Stimulated activated CD8-positive, alpha-beta memory T cell treated with anti-CD3 and anti-CD28 coated beads, Interleukin-15, amount 100 ng/mL, for 24 hours (primary cell): ENCODE results near the gene MAPK14.

Experiments
- DNase-seq: peaks from one replicate; pipeline ENCODE4 v3.0.0-alpha.2; 2020; ENCODE audit warnings: low read depth

MAPK14 gene

GRCh38 chr6:36102853-36103252 is 75.2 kb downstream of the MAPK14 start:
- DNase-seq = no peak

- no peak for DNase-seq
Measured at GRCh38 chr6:36104836-36105235, 77.2 kb downstream of the MAPK14 start.

- no peak for DNase-seq
Measured at GRCh38 chr6:36109092-36109491, 81.5 kb downstream of the MAPK14 start.

GRCh38 chr6:36110050-36110449 is 82.4 kb downstream of the MAPK14 start:
- no peak for DNase-seq

- DNase-seq = no peak
Measured at GRCh38 chr6:36110863-36111262, 83.3 kb downstream of the MAPK14 start.

GRCh38 chr6:36111526-36111925 is 83.9 kb downstream of the MAPK14 start:
- no peak for DNase-seq

GRCh38 chr6:36113049-36113448 is 85.4 kb downstream of the MAPK14 start:
- no peak for DNase-seq

- DNase-seq = no peak
Measured at GRCh38 chr6:36113703-36114102, 86.1 kb downstream of the MAPK14 start.

GRCh38 chr6:36114798-36115408 is 87.3 kb downstream of the MAPK14 start:
- DNase-seq = no peak

- no peak for DNase-seq
Measured at GRCh38 chr6:36115412-36115811, 87.8 kb downstream of the MAPK14 start.

GRCh38 chr6:36116066-36116864 is 88.7 kb downstream of the MAPK14 start:
- no peak for DNase-seq

- DNase-seq = no peak
Measured at GRCh38 chr6:36116943-36117342, 89.3 kb downstream of the MAPK14 start.

GRCh38 chr6:36117658-36118549 is 90.3 kb downstream of the MAPK14 start:
- no peak for DNase-seq

GRCh38 chr6:36118550-36119107 is 91.0 kb downstream of the MAPK14 start:
- no peak for DNase-seq

GRCh38 chr6:36119209-36119608 is 91.6 kb downstream of the MAPK14 start:
- no peak for DNase-seq

- no peak for DNase-seq
Measured at GRCh38 chr6:36120018-36120417, 92.4 kb downstream of the MAPK14 start.

GRCh38 chr6:36120539-36120938 is 92.9 kb downstream of the MAPK14 start:
- no peak for DNase-seq

- DNase-seq = no peak
Measured at GRCh38 chr6:36120979-36121786, 93.6 kb downstream of the MAPK14 start.

- DNase-seq = no peak
Measured at GRCh38 chr6:36121787-36122494, 94.3 kb downstream of the MAPK14 start.

GRCh38 chr6:36122495-36123269 is 95.1 kb downstream of the MAPK14 start:
- DNase-seq = no peak
